SJSA1 (cell line): ENCODE measurements around the gene ARHGAP45. TPM values are rescaled to one million over a fixed set of nuclear protein-coding genes. Genes with fewer than 3 reads are reported as not detected.

Experiments
- DNase-seq, 2 experiments: peaks; one replicate each; pipeline ENCODE4 v3.0.0-alpha.2; 2015 to 2020; ENCODE audit warnings: low spot score in 2 of 2, low read depth in 1 of 2
- H3K27ac ChIP-seq: fragments of 250-450 bp; sonication (Bioruptor Pico); 2 replicates; pipeline ENCODE4 v1.5.1; 2020; ENCODE audit warnings: mild to moderate bottlenecking, moderate library complexity
- H3K27me3 ChIP-seq: fragments of 250-450 bp; sonication (Bioruptor Pico); replicated peaks from 2 replicates; pipeline ENCODE4 v1.5.1; 2020; ENCODE audit warnings: mild to moderate bottlenecking, moderate library complexity
- H3K36me3 ChIP-seq: fragments of 250-450 bp; sonication (Bioruptor Pico); 2 replicates; pipeline ENCODE4 v1.5.1; 2020; ENCODE audit warnings: mild to moderate bottlenecking
- H3K4me1 ChIP-seq: fragments of 250-450 bp; sonication (Bioruptor Pico); replicated peaks from 2 replicates; pipeline ENCODE4 v1.6.1; 2021; ENCODE audit warnings: mild to moderate bottlenecking
- H3K4me3 ChIP-seq: fragments of 250-450 bp; sonication (Bioruptor Pico); 2 replicates; pipeline ENCODE4 v1.5.1; 2020; ENCODE audit warnings: mild to moderate bottlenecking
- H3K9me3 ChIP-seq: fragments of 250-450 bp; sonication (Bioruptor Pico); replicated peaks from 2 replicates; pipeline ENCODE4 v1.5.1; 2020; ENCODE audit warnings: mild to moderate bottlenecking
- total RNA-seq: library from RNA; depleted of rRNA; stranded (reverse); fragments of >200 nt; shearing (Covaris generic); gene quantifications from 2 replicates; pipeline ENCODE4 v1.2.3, GENCODE V29; 2014

The ARHGAP45 gene
- total RNA-seq, 1 experiment from 2014 or later = 0.03 TPM

- Histone ChIP-seq H3K4me1 (peaks cover 42% of the 10 kb centered on the region), H3K27me3 (no peaks in the 10 kb centered on the region), H3K36me3 (peaks cover 27% of the 10 kb centered on the region), H3K27ac (no peak overlapping the region), H3K9me3 (no peaks in the 10 kb centered on the region), H3K4me3 (no peak overlapping the region)
- no peak for DNase-seq
Observed at GRCh38 chr19:1041835-1042685, 24.9 kb upstream of the ARHGAP45 start.

GRCh38 chr19:1042689-1043511 lies 24.1 kb upstream of the ARHGAP45 start:
- no peak overlapping the region for H3K27ac ChIP-seq

GRCh38 chr19:1045247-1045603 lies 21.7 kb upstream of the ARHGAP45 start:
- Histone ChIP-seq H3K27me3 (no peaks in the 10 kb centered on the region), H3K4me3 (no peak overlapping the region), H3K4me1 (peaks cover 17% of the 10 kb centered on the region), H3K36me3 (no peaks in the 10 kb centered on the region), H3K27ac (no peak overlapping the region), H3K9me3 (no peaks in the 10 kb centered on the region)
- no peak for DNase-seq

More at GRCh38 chr19:1042689-1043511, 24.1 kb upstream of the ARHGAP45 start:
- no peaks in the 10 kb centered on the region for H3K27me3 ChIP-seq
- H3K4me3 ChIP-seq = no peak overlapping the region
- peaks cover 18% of the 10 kb centered on the region for H3K36me3 ChIP-seq
- no peaks in the 10 kb centered on the region for H3K9me3 ChIP-seq
- DNase-seq = no peak
- H3K4me1 ChIP-seq = peaks cover 35% of the 10 kb centered on the region

GRCh38 chr19:1046117-1046626 lies 20.8 kb upstream of the ARHGAP45 start:
- Histone ChIP-seq H3K27me3 (no peaks in the 10 kb centered on the region), H3K9me3 (no peaks in the 10 kb centered on the region), H3K4me3 (no peak overlapping the region), H3K4me1 (peaks cover 8% of the 10 kb centered on the region), H3K36me3 (no peaks in the 10 kb centered on the region), H3K27ac (no peak overlapping the region)
- DNase-seq = no peak

- DNase-seq = no peak
- H3K4me3 ChIP-seq = no peak overlapping the region
- H3K4me1 ChIP-seq = no peaks in the 10 kb centered on the region; the same call in 1 of the 2 replicates
- H3K27ac ChIP-seq = no peak overlapping the region
- no peaks in the 10 kb centered on the region for H3K9me3 ChIP-seq
- H3K36me3 ChIP-seq = no peaks in the 10 kb centered on the region
- H3K27me3 ChIP-seq = no peaks in the 10 kb centered on the region
Observed at GRCh38 chr19:1046836-1047695, 19.9 kb upstream of the ARHGAP45 start.

GRCh38 chr19:1047696-1048147 lies 19.2 kb upstream of the ARHGAP45 start:
- Histone ChIP-seq H3K4me1 (no peaks in the 10 kb centered on the region), H3K36me3 (no peaks in the 10 kb centered on the region), H3K4me3 (no peak overlapping the region), H3K27me3 (no peaks in the 10 kb centered on the region), H3K27ac (no peak overlapping the region), H3K9me3 (no peaks in the 10 kb centered on the region)
- DNase-seq = no peak

- Histone ChIP-seq H3K27me3 (no peaks in the 10 kb centered on the region), H3K27ac (no peak overlapping the region), H3K36me3 (no peaks in the 10 kb centered on the region), H3K9me3 (no peaks in the 10 kb centered on the region), H3K4me1 (no peaks in the 10 kb centered on the region), H3K4me3 (no peak overlapping the region)
- DNase-seq = no peak
Observed at GRCh38 chr19:1049106-1049505, 17.9 kb upstream of the ARHGAP45 start.

GRCh38 chr19:1049800-1050199 lies 17.2 kb upstream of the ARHGAP45 start:
- Histone ChIP-seq H3K4me1 (no peaks in the 10 kb centered on the region), H3K27me3 (no peaks in the 10 kb centered on the region), H3K27ac (no peak overlapping the region), H3K9me3 (no peaks in the 10 kb centered on the region), H3K36me3 (no peaks in the 10 kb centered on the region), H3K4me3 (no peak overlapping the region)
- DNase-seq = no peak

GRCh38 chr19:1050989-1051788 lies 15.8 kb upstream of the ARHGAP45 start:
- H3K4me1 ChIP-seq = no peaks in the 10 kb centered on the region
- no peak overlapping the region for H3K27ac ChIP-seq
- H3K4me3 ChIP-seq = no peak overlapping the region
- no peaks in the 10 kb centered on the region for H3K36me3 ChIP-seq
- no peaks in the 10 kb centered on the region for H3K9me3 ChIP-seq
- no peaks in the 10 kb centered on the region for H3K27me3 ChIP-seq
- DNase-seq = no peak

- no peak overlapping the region for H3K27ac ChIP-seq
- H3K36me3 ChIP-seq = no peaks in the 10 kb centered on the region
- no peaks in the 10 kb centered on the region for H3K4me1 ChIP-seq
- no peak for DNase-seq
- H3K4me3 ChIP-seq = no peak overlapping the region
- H3K27me3 ChIP-seq = no peaks in the 10 kb centered on the region
- no peaks in the 10 kb centered on the region for H3K9me3 ChIP-seq
Observed at GRCh38 chr19:1051791-1052190, 15.2 kb upstream of the ARHGAP45 start.

GRCh38 chr19:1052349-1052975 lies 14.5 kb upstream of the ARHGAP45 start:
- Histone ChIP-seq H3K27me3 (no peaks in the 10 kb centered on the region), H3K4me3 (no peak overlapping the region), H3K27ac (no peak overlapping the region), H3K4me1 (no peaks in the 10 kb centered on the region), H3K36me3 (no peaks in the 10 kb centered on the region), H3K9me3 (no peaks in the 10 kb centered on the region)
- no peak for DNase-seq
